ENCODE measurements around the gene ZNF614.

GRCh38 chr19:52010674-52011073 is 17.5 kb downstream of the ZNF614 start:
- TF ChIP-seq POLR2A (IDR thresholded peaks at IDR 0.05) (no peak), CTCF (IDR thresholded peaks at IDR 0.05) (no peak)

Data from right lobe of liver (tissue), 4 donors.